C1 segment of cervical spinal cord (tissue), 14 donors: ENCODE measurements around the gene VPS13A.

Experiments used
- DNase-seq, 14 donors: peaks; one replicate each; lab custom pipeline; 2025; lab: John Stamatoyannopoulos, UW

VPS13A gene

GRCh38 chr9:77456829-77457437 lies 279.6 kb downstream of the VPS13A start:
- peak in 12 of 14 donors; percentile 6 to 75 (median 32) for DNase-seq

- peak in 11 of 14 donors; percentile 15 to 56 (median 39) for DNase-seq
Measured at GRCh38 chr9:77457916-77458592, 280.7 kb downstream of the VPS13A start.

DNA sequence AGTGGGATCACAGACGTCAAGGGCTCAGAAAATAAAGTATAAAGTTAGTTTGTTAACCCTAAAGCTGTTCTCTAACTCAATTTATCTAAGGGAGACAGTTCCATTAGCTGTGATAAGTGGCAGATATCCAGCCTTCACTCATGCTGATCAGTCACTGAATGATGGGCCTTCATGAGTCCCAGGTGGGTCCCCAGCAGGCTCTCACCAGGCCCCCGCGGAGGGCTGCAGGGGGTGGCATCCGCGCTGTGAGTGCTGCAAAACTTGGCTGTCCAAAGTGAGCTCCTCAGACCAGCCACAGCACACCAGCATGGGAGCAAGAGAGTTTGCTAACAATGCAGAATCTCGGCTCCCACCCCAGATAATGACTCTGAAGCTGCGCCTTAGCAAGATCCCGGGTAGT lies 283.6 kb downstream of the VPS13A start:
- no peak for DNase-seq

- no peak for DNase-seq
Measured at GRCh38 chr9:77462066-77462465, 284.7 kb downstream of the VPS13A start.

- DNase-seq: no peak
Measured at GRCh38 chr9:77463151-77463550, 285.8 kb downstream of the VPS13A start.

GRCh38 chr9:77464661-77465060 lies 287.3 kb downstream of the VPS13A start:
- DNase-seq: no peak

GRCh38 chr9:77469515-77470231 lies 292.3 kb downstream of the VPS13A start:
- no peak for DNase-seq
